ENCODE measurements around the gene PSME3IP1.

The PSME3IP1 gene

GRCh38 chr16:57185446-57185944, 344 bp downstream of the PSME3IP1 start (continued):
- TF ChIP-seq ZNF362 (tag by site-specific recombination; IDR thresholded peaks at IDR 0.05) (peak; percentile 87), ZNF211 (tag by site-specific recombination; IDR thresholded peaks at IDR 0.05; ENCODE audit: low read depth) (no peak), ZNF677 (tag by site-specific recombination; IDR thresholded peaks at IDR 0.05) (no peak), ZNF621 (tag by site-specific recombination; IDR thresholded peaks at IDR 0.05) (no peak), ZNF561 (tag by site-specific recombination; IDR thresholded peaks at IDR 0.05; ENCODE audit: borderline replicate concordance) (no peak), ZNF626 (tag by site-specific recombination; IDR thresholded peaks at IDR 0.05) (no peak), ZBTB48 (tag by site-specific recombination; IDR thresholded peaks at IDR 0.05) (no peak), ZNF585B (tag by site-specific recombination; IDR thresholded peaks at IDR 0.05) (no peak), ZNF692 (tag by site-specific recombination; IDR thresholded peaks at IDR 0.05) (peak; percentile 64; the same call in 1 of the 2 replicates), KLF9 (tag by site-specific recombination; IDR thresholded peaks at IDR 0.05; ENCODE audit: low read depth) (no peak), BCL11B (tag by site-specific recombination; IDR thresholded peaks at IDR 0.05; ENCODE audit: low read depth) (no peak), ZNF670 (tag by site-specific recombination; IDR thresholded peaks at IDR 0.05; ENCODE audit: low read depth) (no peak), ZNF302 (tag by site-specific recombination; IDR thresholded peaks at IDR 0.05; ENCODE audit: low read depth) (no peak), ZNF354C (tag by site-specific recombination; IDR thresholded peaks at IDR 0.05; ENCODE audit: borderline replicate concordance, low read depth) (no peak), HIC1 (tag by site-specific recombination; IDR thresholded peaks at IDR 0.05) (no peak), ZIC2 (tag by site-specific recombination; IDR thresholded peaks at IDR 0.05) (no peak), ZSCAN23 (tag by site-specific recombination; IDR thresholded peaks at IDR 0.05) (no peak), ZNF514 (tag by site-specific recombination; IDR thresholded peaks at IDR 0.05) (no peak), ZEB2 (tag by site-specific recombination; IDR thresholded peaks at IDR 0.05) (no peak; the same call in none of the 2 replicates), ZNF544 (tag by site-specific recombination; IDR thresholded peaks at IDR 0.05) (no peak), YY2 (tag by site-specific recombination; IDR thresholded peaks at IDR 0.05) (no peak), ZNF629 (tag by site-specific recombination; IDR thresholded peaks at IDR 0.05) (no peak), GFI1B (tag by site-specific recombination; IDR thresholded peaks at IDR 0.05) (no peak), ZNF221 (tag by site-specific recombination; IDR thresholded peaks at IDR 0.05; ENCODE audit: borderline replicate concordance) (no peak), KLF8 (tag by site-specific recombination; IDR thresholded peaks at IDR 0.05) (no peak), ZBTB26 (tag by site-specific recombination; optimal IDR thresholded peaks at IDR 0.05) (no peak), ZNF473 (tag by site-specific recombination; IDR thresholded peaks at IDR 0.05) (no peak), ZNF169 (tag by site-specific recombination; IDR thresholded peaks at IDR 0.05) (no peak), KLF16 (tag by site-specific recombination; IDR thresholded peaks at IDR 0.05) (no peak), IKZF3 (tag by site-specific recombination; IDR thresholded peaks at IDR 0.05) (no peak), KLF7 (tag by site-specific recombination; IDR thresholded peaks at IDR 0.05; ENCODE audit: borderline replicate concordance) (0 out of 2 replicates have a peak, but pooled peaks have one; percentile 23), SALL2 (tag by site-specific recombination; IDR thresholded peaks at IDR 0.05; ENCODE audit: borderline replicate concordance) (no peak), ZNF214 (tag by site-specific recombination; IDR thresholded peaks at IDR 0.05; ENCODE audit: borderline replicate concordance) (no peak), ZNF610 (tag by site-specific recombination; IDR thresholded peaks at IDR 0.05; ENCODE audit: borderline replicate concordance) (no peak), ZNF549 (tag by site-specific recombination; IDR thresholded peaks at IDR 0.05) (no peak)

All from HEK293 (cell line).